Natural killer cell (primary cell): ENCODE measurements around the gene ANXA8L1. TPM values are rescaled to one million over a fixed set of nuclear protein-coding genes. Genes with fewer than 3 reads are reported as not detected.
"Not testable (repeated sequence)": the region's sequence is repeated elsewhere in the genome, so short reads cannot be mapped to it uniquely, and the experiment has no call there.

Source experiments
- ATAC-seq, 3 donors: fragments of 150-1000 bp in 2 of 3; fragments of 200-7000 bp in 1 of 3; cut with Tn5 transposase; 1 replicate in 1 of 3; 2 replicates in 2 of 3; pipeline ENCODE4 v1.10.0; 2021; ENCODE audit warnings: mild to moderate bottlenecking in 2 of 3, moderate library complexity in 2 of 3
- DNase-seq, 2 donors: peaks; one replicate each; pipeline versions ENCODE4 v3.0.0 to v3.0.0-alpha.2; 2013 to 2021; ENCODE audit warnings: mixed read lengths in 1 of 2
- H3K27ac ChIP-seq: one replicate; pipeline ENCODE4 v1.5.1; 2013; ENCODE audit warnings: mild to moderate bottlenecking, low read length
- H3K27me3 ChIP-seq: one replicate; pipeline ENCODE4 v1.6.1; 2013; ENCODE audit warnings: low read length; ENCODE audit not compliant: control insufficient read depth, insufficient read depth
- H3K36me3 ChIP-seq: one replicate; pipeline ENCODE4 v1.6.1; 2013; ENCODE audit warnings: low read length; ENCODE audit not compliant: control insufficient read depth, insufficient read depth
- H3K4me1 ChIP-seq: one replicate; pipeline ENCODE4 v1.6.1; 2013; ENCODE audit warnings: low read length; ENCODE audit not compliant: control insufficient read depth, insufficient read depth
- H3K4me3 ChIP-seq: one replicate; pipeline ENCODE4 v1.5.1; 2013; ENCODE audit warnings: low read length
- H3K9me3 ChIP-seq: one replicate; pipeline ENCODE4 v1.6.1; 2013; ENCODE audit warnings: low read length; ENCODE audit not compliant: control insufficient read depth, insufficient read depth
- H3K27ac Mint-ChIP-seq, 2 donors: one replicate each; pipeline ENCODE4 v1.8.0; 2022; ENCODE audit warnings: mild to moderate bottlenecking in 2 of 2, mixed read lengths in 2 of 2, moderate library complexity in 1 of 2
- H3K27me3 Mint-ChIP-seq, 2 donors: one replicate each; pipeline ENCODE4 v1.8.0; 2022; ENCODE audit warnings: low read depth in 2 of 2, mixed read lengths in 2 of 2
- H3K36me3 Mint-ChIP-seq: one replicate; pipeline ENCODE4 v1.8.0; 2022; ENCODE audit warnings: mixed read lengths
- H3K4me1 Mint-ChIP-seq, 2 donors: one replicate each; pipeline ENCODE4 v1.8.0; 2022; ENCODE audit warnings: mixed read lengths in 2 of 2
- H3K4me3 Mint-ChIP-seq: one replicate; pipeline ENCODE4 v1.8.0; 2022; ENCODE audit warnings: mild to moderate bottlenecking, moderate library complexity, mixed read lengths
- H3K9me3 Mint-ChIP-seq, 2 donors: one replicate each; pipeline ENCODE4 v1.8.0; 2022; ENCODE audit warnings: mixed read lengths in 2 of 2
- WGBS: methylation state at CpG from one replicate; pipeline ENCODE4 v1.1.7; 2013; ENCODE audit warnings: missing lambda C conversion rate; ENCODE audit not compliant: insufficient coverage; 5-methylcytosine and 5-hydroxymethylcytosine counted together
- intact Hi-C: fragments of 100-400 bp; cut with micrococcal nuclease; formaldehyde crosslinking; loops from one replicate; pipeline ENCODE4 v1.14.2; 2022
- total RNA-seq, 4 donors: library from RNA; stranded (reverse); fragments of 120-200 nt in 1 of 4; gene quantifications; one replicate each; pipeline versions ENCODE4 v1.2.3 to v1.2.4, GENCODE V29; 2013 to 2022

The ANXA8L1 gene
- total RNA-seq, 3 donors from 2014 or later (not counting 1 experiment from before 2014, with no cell fraction given): not detected

- ATAC-seq, H3K4me3 ChIP-seq, H3K27ac ChIP-seq, H3K36me3 Mint-ChIP-seq, H3K27me3 Mint-ChIP-seq, DNase-seq, H3K27me3 ChIP-seq, H3K9me3 Mint-ChIP-seq, H3K4me3 Mint-ChIP-seq, H3K4me1 Mint-ChIP-seq, H3K9me3 ChIP-seq, H3K27ac Mint-ChIP-seq, H3K4me1 ChIP-seq, H3K36me3 ChIP-seq, intact Hi-C loops: not testable (repeated sequence)
- no CpG with 5 or more reads among the region's 11 CpGs for WGBS
These were observed 11.8 kb downstream of the ANXA8L1 start for GRCh38 chr10:46387309-46387902.

GRCh38 chr10:46391422-46391821, 15.8 kb downstream of the ANXA8L1 start:
- H3K27ac Mint-ChIP-seq, DNase-seq, H3K4me1 Mint-ChIP-seq, ATAC-seq, H3K36me3 Mint-ChIP-seq, H3K4me1 ChIP-seq, H3K27me3 Mint-ChIP-seq, H3K4me3 ChIP-seq, H3K27ac ChIP-seq, H3K4me3 Mint-ChIP-seq, intact Hi-C loops, H3K36me3 ChIP-seq, H3K27me3 ChIP-seq, H3K9me3 Mint-ChIP-seq, H3K9me3 ChIP-seq: not testable (repeated sequence)
- WGBS: no CpG with 5 or more reads among the region's 6 CpGs

- 86% methylated on average over 4 of the region's 8 CpGs for WGBS
- H3K27ac ChIP-seq, H3K9me3 Mint-ChIP-seq, H3K4me3 Mint-ChIP-seq, H3K4me1 Mint-ChIP-seq, intact Hi-C loops, H3K9me3 ChIP-seq, H3K27ac Mint-ChIP-seq, H3K4me1 ChIP-seq, H3K36me3 Mint-ChIP-seq, H3K27me3 Mint-ChIP-seq, H3K27me3 ChIP-seq, H3K36me3 ChIP-seq, ATAC-seq, DNase-seq, H3K4me3 ChIP-seq: not testable (repeated sequence)
These were observed 21.1 kb downstream of the ANXA8L1 start for GRCh38 chr10:46396441-46397279.

GRCh38 chr10:46397767-46398166, 22.2 kb downstream of the ANXA8L1 start:
- intact Hi-C loops: not testable (repeated sequence)

GRCh38 chr10:46398212-46398886, 22.8 kb downstream of the ANXA8L1 start:
- H3K36me3 ChIP-seq, H3K27ac Mint-ChIP-seq, H3K9me3 Mint-ChIP-seq, DNase-seq, H3K4me1 Mint-ChIP-seq, H3K27ac ChIP-seq, H3K4me3 Mint-ChIP-seq, intact Hi-C loops, H3K4me3 ChIP-seq, H3K9me3 ChIP-seq, H3K27me3 Mint-ChIP-seq, H3K4me1 ChIP-seq, H3K27me3 ChIP-seq, H3K36me3 Mint-ChIP-seq: not testable (repeated sequence)
- 19% methylated on average over 5 of the region's 35 CpGs for WGBS
- ATAC-seq: peak in 1 of 3 donors; percentile 74

More at GRCh38 chr10:46397767-46398166, 22.2 kb downstream of the ANXA8L1 start:
- ATAC-seq, H3K9me3 ChIP-seq, H3K4me1 ChIP-seq, H3K4me3 Mint-ChIP-seq, H3K27me3 ChIP-seq, H3K27me3 Mint-ChIP-seq, H3K36me3 ChIP-seq, H3K9me3 Mint-ChIP-seq, H3K4me1 Mint-ChIP-seq, H3K27ac Mint-ChIP-seq, H3K36me3 Mint-ChIP-seq, H3K4me3 ChIP-seq, DNase-seq, H3K27ac ChIP-seq: not testable (repeated sequence)
- 75% methylated on average over 5 of the region's 14 CpGs for WGBS

- H3K4me1 ChIP-seq, H3K27me3 Mint-ChIP-seq, H3K36me3 ChIP-seq, H3K27ac Mint-ChIP-seq, H3K36me3 Mint-ChIP-seq, ATAC-seq, H3K27me3 ChIP-seq, H3K9me3 Mint-ChIP-seq, H3K4me3 ChIP-seq, H3K4me3 Mint-ChIP-seq, H3K4me1 Mint-ChIP-seq, H3K9me3 ChIP-seq, intact Hi-C loops, H3K27ac ChIP-seq, DNase-seq: not testable (repeated sequence)
- WGBS: 89% methylated on average over 1 of the region's 3 CpGs
These were observed 34.0 kb downstream of the ANXA8L1 start for GRCh38 chr10:46409556-46409955.

- ATAC-seq, H3K27me3 ChIP-seq, H3K9me3 ChIP-seq, H3K4me1 Mint-ChIP-seq, intact Hi-C loops, H3K36me3 Mint-ChIP-seq, H3K4me1 ChIP-seq, H3K27ac ChIP-seq, H3K27ac Mint-ChIP-seq, H3K27me3 Mint-ChIP-seq, H3K9me3 Mint-ChIP-seq, H3K4me3 Mint-ChIP-seq, H3K36me3 ChIP-seq, DNase-seq, H3K4me3 ChIP-seq: not testable (repeated sequence)
These were observed 35.5 kb downstream of the ANXA8L1 start for GRCh38 chr10:46411123-46411522.
